NT2/D1 (cell line): Measurements from ENCODE around the gene IMPG2.

Source experiments
- YY1 ChIP-seq: IDR thresholded peaks from 2 replicates; pipeline ENCODE4 v1.6.1; 2011; ENCODE audit not compliant: insufficient read length, insufficient read depth
- ZNF274 ChIP-seq: IDR thresholded peaks from 2 replicates; pipeline ENCODE4 v1.6.1; 2011; ENCODE audit warnings: mild to moderate bottlenecking, low read depth, low read length

DNA sequence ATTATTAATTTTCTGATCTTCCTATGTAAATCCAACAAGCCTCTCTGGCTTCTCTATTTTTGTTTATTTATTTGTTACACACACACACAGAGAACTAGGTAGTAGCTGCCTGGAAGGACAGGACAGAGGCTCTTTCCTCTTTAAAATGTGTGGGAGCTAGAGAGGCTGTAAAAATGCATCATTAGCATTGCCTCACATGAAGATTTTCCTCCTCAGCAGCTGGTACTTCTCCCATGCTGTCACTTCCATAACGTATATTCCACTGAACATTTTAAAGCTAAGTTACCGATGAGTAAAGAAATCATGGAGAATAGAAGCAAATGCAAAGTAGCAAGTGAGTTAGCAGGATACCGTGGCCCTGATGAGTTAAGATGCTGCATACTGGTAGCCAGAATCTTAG is 63.9 kb downstream of the IMPG2 start:
- no peak for TF ChIP-seq ZNF274
- TF ChIP-seq YY1, result no peak
